ENCODE results near the gene PTN.

GRCh38 chr7:137360087-137360679 is 16.6 kb upstream of the PTN start:
- TF ChIP-seq, protein P1, sequence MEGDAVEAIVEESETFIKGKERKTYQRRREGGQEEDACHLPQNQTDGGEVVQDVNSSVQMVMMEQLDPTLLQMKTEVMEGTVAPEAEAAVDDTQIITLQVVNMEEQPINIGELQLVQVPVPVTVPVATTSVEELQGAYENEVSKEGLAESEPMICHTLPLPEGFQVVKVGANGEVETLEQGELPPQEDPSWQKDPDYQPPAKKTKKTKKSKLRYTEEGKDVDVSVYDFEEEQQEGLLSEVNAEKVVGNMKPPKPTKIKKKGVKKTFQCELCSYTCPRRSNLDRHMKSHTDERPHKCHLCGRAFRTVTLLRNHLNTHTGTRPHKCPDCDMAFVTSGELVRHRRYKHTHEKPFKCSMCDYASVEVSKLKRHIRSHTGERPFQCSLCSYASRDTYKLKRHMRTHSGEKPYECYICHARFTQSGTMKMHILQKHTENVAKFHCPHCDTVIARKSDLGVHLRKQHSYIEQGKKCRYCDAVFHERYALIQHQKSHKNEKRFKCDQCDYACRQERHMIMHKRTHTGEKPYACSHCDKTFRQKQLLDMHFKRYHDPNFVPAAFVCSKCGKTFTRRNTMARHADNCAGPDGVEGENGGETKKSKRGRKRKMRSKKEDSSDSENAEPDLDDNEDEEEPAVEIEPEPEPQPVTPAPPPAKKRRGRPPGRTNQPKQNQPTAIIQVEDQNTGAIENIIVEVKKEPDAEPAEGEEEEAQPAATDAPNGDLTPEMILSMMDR (IDR thresholded peaks at IDR 0.05): no peak
- no peak for TF ChIP-seq POLR2A (IDR thresholded peaks at IDR 0.05)

All from adrenal gland (tissue), 5 donors.